PFSK-1 (cell line): Measurements from ENCODE around the gene COX4I1.

Experiments used
- POLR2AphosphoS5 ChIP-seq: IDR thresholded peaks from 2 replicates; pipeline ENCODE4 v1.6.1; 2012; ENCODE audit warnings: low read depth, mild to moderate bottlenecking, control low read depth, low read length, moderate library complexity
- TF ChIP-seq, protein P1 (sequence below), 2 experiments: IDR thresholded peaks; 2 replicates each; pipeline versions ENCODE4 v1.6.1 to v1.8.0; 2011 to 2012; ENCODE audit warnings: low read depth in 2 of 2, low read length in 2 of 2, control low read depth in 1 of 2, inconsistent platforms in 1 of 2, mild to moderate bottlenecking in 1 of 2, moderate library complexity in 1 of 2; ENCODE audit not compliant: insufficient read depth in 1 of 2

DNA sequence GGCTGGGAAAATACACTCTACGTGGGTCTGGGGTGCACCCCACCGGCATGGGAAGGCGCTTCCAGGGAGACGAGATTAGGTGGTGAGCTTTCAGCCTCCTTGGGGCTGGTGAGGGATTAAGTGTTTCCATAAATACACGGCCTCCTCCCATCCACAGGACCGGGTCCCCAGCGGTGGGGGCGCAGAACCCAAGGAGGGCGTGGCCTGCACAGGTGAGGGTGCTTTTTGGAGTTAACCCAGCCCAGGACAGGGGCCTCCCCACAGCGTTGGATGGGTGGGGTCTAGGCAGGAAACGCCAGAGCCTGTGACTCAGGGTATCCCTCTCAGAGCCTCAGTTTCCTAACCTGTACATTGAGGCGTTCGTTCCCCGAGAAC, 49.7 kb upstream of the COX4I1 start:
- TF ChIP-seq POLR2AphosphoS5: no peak
- TF ChIP-seq, protein P1, sequence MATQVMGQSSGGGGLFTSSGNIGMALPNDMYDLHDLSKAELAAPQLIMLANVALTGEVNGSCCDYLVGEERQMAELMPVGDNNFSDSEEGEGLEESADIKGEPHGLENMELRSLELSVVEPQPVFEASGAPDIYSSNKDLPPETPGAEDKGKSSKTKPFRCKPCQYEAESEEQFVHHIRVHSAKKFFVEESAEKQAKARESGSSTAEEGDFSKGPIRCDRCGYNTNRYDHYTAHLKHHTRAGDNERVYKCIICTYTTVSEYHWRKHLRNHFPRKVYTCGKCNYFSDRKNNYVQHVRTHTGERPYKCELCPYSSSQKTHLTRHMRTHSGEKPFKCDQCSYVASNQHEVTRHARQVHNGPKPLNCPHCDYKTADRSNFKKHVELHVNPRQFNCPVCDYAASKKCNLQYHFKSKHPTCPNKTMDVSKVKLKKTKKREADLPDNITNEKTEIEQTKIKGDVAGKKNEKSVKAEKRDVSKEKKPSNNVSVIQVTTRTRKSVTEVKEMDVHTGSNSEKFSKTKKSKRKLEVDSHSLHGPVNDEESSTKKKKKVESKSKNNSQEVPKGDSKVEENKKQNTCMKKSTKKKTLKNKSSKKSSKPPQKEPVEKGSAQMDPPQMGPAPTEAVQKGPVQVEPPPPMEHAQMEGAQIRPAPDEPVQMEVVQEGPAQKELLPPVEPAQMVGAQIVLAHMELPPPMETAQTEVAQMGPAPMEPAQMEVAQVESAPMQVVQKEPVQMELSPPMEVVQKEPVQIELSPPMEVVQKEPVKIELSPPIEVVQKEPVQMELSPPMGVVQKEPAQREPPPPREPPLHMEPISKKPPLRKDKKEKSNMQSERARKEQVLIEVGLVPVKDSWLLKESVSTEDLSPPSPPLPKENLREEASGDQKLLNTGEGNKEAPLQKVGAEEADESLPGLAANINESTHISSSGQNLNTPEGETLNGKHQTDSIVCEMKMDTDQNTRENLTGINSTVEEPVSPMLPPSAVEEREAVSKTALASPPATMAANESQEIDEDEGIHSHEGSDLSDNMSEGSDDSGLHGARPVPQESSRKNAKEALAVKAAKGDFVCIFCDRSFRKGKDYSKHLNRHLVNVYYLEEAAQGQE (IDR thresholded peaks at IDR 0.05; ENCODE audit: insufficient read depth in 1 of 2, low read depth in 2 of 2, low read length in 2 of 2): no peak
